GM13977 (cell line): ENCODE data around the gene CLDN11.

Experiments used
- DNase-seq: peaks from one replicate; pipeline ENCODE4 v3.0.0; 2012; ENCODE audit warnings: low spot score
- in situ Hi-C: fragments of 300-500 bp; cut with MboI; formaldehyde crosslinking; loops from one replicate; pipeline ENCODE4 v1.12.0; 2022; ENCODE audit warnings: low sequenced_read_pairs, low pct_unique_long_range_greater_than_20kb, mixed read lengths, inconsistent platforms; ENCODE audit not compliant: unreplicated experiment
- TF ChIP-seq, protein P1 (sequence below): IDR thresholded peaks from 2 replicates; pipeline ENCODE4 v1.5.1; 2012; ENCODE audit warnings: mild to moderate bottlenecking, control low read depth; ENCODE audit not compliant: insufficient read depth; ENCODE audit errors: extremely low read depth, missing control alignments

The CLDN11 gene

DNA sequence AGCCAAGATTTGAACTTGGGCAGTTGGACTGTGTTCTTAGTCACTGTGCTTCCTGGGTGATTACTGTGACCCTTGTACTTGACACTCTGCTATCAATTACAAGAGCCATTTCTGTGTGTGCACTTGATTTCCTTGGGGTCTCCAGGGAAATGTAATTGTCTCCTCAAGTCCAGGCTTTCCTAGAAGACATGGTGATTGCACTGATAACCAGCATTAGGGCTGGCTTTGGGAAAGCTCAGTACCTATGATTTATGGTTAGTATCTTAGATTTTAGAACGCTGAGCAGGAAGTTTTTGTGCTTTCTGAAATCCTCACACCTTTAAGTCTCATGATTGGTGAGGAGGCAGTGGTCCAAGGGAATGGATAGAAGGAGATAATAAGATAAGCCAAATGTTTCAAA, 1.6 kb upstream of the CLDN11 start:
- in situ Hi-C loops, result loop anchor here (10.0 to 25.0 kb wide), 3 partner anchors 105 to 398 kb away; no protein-coding TSS in a partner anchor
- DNase-seq, result no peak
- TF ChIP-seq, protein P1, sequence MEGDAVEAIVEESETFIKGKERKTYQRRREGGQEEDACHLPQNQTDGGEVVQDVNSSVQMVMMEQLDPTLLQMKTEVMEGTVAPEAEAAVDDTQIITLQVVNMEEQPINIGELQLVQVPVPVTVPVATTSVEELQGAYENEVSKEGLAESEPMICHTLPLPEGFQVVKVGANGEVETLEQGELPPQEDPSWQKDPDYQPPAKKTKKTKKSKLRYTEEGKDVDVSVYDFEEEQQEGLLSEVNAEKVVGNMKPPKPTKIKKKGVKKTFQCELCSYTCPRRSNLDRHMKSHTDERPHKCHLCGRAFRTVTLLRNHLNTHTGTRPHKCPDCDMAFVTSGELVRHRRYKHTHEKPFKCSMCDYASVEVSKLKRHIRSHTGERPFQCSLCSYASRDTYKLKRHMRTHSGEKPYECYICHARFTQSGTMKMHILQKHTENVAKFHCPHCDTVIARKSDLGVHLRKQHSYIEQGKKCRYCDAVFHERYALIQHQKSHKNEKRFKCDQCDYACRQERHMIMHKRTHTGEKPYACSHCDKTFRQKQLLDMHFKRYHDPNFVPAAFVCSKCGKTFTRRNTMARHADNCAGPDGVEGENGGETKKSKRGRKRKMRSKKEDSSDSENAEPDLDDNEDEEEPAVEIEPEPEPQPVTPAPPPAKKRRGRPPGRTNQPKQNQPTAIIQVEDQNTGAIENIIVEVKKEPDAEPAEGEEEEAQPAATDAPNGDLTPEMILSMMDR, result no peak

DNA sequence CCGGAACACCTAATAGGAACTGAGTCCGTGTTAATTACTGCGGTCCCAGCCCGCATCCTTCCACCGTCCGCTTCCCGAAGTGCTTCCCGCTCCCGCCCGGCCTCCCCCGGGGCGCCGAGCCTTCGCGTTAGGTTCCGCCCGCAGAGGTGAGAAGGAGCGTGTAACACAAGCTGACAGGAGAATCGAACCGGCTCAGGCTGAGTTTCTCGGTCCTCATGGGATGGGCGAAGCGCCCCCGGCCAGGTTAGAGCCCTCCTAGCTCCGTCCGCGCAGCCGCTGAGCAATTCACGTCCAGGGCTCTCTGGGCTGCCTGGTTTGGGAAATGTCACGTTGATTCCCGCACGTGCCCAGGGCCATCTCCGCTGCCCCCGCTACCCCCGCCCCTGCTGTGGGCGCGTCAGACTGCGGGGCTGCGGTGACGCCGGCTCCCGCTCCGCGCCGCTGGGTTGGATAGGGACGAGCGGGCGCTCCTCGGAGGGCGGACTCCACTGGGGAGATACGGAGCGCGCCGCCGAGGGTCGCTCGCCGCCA, 954 bp downstream of the CLDN11 start:
- no peak for DNase-seq
- in situ Hi-C loops, result loop anchor here (10.0 to 25.0 kb wide), 3 partner anchors 107 to 395 kb away; no protein-coding TSS in a partner anchor
- TF ChIP-seq, protein P1, result no peak

DNA sequence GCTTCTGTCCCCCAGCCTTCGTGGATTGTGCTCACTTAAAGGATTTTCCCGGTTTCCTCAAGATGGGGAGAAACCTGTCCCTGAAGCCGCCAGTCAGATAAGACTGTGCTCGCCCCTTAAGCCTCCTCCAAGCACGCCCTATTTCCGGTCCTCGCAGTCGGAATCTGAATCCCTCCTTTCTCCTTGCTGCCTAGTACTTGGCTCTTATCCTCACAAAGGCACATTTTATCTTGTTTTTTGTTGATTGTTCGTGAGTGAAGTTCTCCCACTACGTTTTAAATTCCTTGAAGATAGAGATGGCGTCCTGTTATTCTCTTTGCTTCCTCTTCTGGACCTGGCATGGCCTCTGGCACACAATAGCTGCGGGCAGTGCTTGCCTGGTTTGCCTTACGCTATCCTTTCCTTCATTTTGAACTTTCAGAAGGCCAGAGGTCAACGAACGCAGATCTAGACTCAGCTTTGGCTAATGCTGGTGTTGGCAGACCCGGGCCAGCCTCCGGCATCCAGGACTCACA, 1.7 kb downstream of the CLDN11 start:
- DNase-seq, result no peak
- TF ChIP-seq, protein P1, result no peak

DNA sequence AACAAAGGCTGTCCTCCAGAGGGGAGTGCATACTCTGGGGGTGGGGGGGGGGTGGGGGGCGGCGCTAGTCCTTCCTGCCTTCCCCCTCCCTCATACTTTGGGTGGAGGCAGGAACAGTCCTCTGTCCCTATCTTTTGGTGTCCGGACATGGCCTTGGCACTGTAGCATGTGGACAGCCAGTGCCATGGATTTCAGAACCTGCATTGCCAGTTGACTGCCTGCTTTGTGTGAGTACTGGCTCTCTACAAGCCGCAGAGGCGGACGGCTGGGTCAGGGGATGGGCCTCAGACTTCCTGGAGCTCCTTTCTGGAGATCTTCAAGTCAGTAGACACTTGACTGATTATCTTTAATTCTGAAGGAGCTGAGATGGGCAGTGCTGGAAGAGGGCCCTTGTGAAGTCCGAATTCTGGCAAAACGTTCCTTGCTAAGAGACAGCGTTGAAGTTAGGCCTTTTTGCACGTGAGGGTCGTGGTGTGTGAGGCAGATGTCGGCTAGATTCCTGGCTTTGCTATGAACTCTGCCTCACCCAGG, 2.5 kb downstream of the CLDN11 start:
- DNase-seq, result no peak
- TF ChIP-seq, protein P1, result no peak
- in situ Hi-C loops, result loop anchor here (25.0 kb wide), 2 partner anchors 109 to 266 kb away; no protein-coding TSS in a partner anchor

More for the DNA sequence above, 1.7 kb downstream of the CLDN11 start:
- in situ Hi-C loops, result loop anchor here (25.0 kb wide), 2 partner anchors 108 to 267 kb away; no protein-coding TSS in a partner anchor

DNA sequence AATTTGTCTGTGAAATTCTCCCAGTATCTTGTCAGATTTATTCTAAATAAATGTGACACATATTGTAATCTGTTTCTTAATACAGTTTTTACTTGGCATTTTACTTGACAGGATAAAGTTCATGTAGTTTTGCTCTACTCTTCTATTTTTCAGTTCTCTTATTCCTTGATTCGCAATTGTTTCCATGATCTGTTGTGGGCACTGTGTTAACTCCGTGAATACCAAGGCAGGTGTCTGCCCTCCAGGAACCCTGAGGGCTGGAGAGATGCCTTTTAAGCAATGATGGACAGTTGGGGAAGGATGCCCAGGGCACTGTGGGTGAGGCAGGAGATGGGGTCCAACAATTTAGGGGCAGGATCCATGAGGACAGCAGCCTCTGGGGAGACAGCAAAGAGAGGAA, 3.1 kb downstream of the CLDN11 start:
- TF ChIP-seq, protein P1, result no peak
- in situ Hi-C loops, result loop anchor here (25.0 kb wide), 2 partner anchors 109 to 266 kb away; no protein-coding TSS in a partner anchor
- DNase-seq, result no peak

DNA sequence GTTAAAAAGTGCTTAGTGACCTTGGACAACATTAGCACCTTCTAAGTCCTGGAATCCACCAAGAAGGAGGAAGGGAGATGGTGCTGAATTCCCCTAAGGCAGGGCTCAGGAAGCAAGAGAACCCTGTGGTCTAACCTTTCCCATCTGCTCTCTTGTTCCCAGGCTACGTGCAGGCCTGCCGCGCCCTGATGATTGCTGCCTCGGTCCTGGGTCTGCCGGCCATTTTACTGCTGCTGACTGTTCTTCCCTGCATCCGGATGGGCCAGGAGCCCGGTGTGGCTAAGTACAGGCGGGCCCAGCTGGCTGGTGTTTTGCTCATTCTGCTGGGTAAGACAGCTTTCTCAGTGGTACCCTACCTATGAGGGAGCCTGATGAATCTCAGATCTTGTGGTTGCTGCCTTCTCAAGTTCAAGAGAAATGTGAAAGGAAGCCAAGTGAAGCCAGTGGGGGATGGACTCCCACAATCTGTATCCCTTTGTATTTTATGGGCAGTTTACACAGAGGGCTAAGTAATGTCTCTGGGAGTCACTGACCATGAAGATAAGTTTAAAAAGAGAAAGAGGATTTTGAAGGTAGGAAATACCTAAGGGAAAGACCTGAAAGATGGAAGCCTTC, 4.4 kb downstream of the CLDN11 start:
- TF ChIP-seq, protein P1, result no peak
- in situ Hi-C loops, result loop anchor here (25.0 kb wide), 2 partner anchors 111 to 264 kb away; no protein-coding TSS in a partner anchor
- no peak for DNase-seq
